Type B pancreatic cell (in vitro differentiated cells): ENCODE results near the gene MPDZ. TPM values are rescaled to one million over a fixed set of nuclear protein-coding genes. Genes with fewer than 3 reads are reported as not detected.

Experiments
- DNase-seq: peaks from one replicate; pipeline ENCODE4 v3.0.0; 2021; ENCODE audit warnings: mixed read lengths; ENCODE audit not compliant: unreplicated experiment; ENCODE audit errors: extremely low spot score
- H3K27ac Mint-ChIP-seq: 2 replicates; pipeline ENCODE4 v1.8.0; 2021; ENCODE audit warnings: mild to moderate bottlenecking, mixed read lengths
- H3K27me3 Mint-ChIP-seq: 2 replicates; pipeline ENCODE4 v1.8.0; 2021; ENCODE audit warnings: mixed read lengths
- H3K36me3 Mint-ChIP-seq: 2 replicates; pipeline ENCODE4 v1.8.0; 2021; ENCODE audit warnings: mixed read lengths
- H3K4me1 Mint-ChIP-seq: one replicate; pipeline ENCODE4 v1.8.0; 2021; ENCODE audit warnings: mixed read lengths; ENCODE audit not compliant: unreplicated experiment
- H3K4me3 Mint-ChIP-seq: 2 replicates; pipeline ENCODE4 v1.8.0; 2021; ENCODE audit warnings: mild to moderate bottlenecking, mixed read lengths
- H3K9me3 Mint-ChIP-seq: 2 replicates; pipeline ENCODE4 v1.8.0; 2021; ENCODE audit warnings: mixed read lengths
- total RNA-seq: library from RNA; stranded (reverse); gene quantifications from 2 replicates; pipeline ENCODE4 v1.2.1, GENCODE V29; 2021; ENCODE audit warnings: low replicate concordance
- TF ChIP-seq, protein P1 (sequence below): fragments of 200-600 bp; sonication (generic); conservative IDR thresholded peaks from 2 replicates; pipeline ENCODE4 v1.5.0; 2021; ENCODE audit warnings: antibody characterized with exemption, mild to moderate bottlenecking

The MPDZ gene
- total RNA-seq, 1 donor from 2014 or later: 53.0 TPM

DNA sequence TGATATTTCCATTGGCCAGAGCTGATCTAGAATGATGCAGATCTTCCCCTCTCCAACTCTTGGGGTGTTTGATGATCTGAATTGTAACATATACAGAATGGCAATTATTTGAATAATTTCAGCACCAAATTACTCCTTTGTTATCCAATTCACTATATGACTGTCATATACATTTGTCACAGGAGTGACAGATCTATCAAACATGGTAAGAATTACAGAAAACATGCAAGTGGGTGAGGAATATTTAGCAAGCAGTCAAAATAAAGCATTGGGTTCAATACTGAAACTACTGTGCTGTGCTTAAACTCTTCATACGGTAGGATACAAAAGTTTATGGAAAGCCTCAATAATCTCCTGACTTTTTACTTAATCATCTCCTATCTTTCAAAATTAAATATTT, 8.8 kb downstream of the MPDZ start:
- H3K27ac Mint-ChIP-seq: no peak overlapping the region
- TF ChIP-seq, protein P1, sequence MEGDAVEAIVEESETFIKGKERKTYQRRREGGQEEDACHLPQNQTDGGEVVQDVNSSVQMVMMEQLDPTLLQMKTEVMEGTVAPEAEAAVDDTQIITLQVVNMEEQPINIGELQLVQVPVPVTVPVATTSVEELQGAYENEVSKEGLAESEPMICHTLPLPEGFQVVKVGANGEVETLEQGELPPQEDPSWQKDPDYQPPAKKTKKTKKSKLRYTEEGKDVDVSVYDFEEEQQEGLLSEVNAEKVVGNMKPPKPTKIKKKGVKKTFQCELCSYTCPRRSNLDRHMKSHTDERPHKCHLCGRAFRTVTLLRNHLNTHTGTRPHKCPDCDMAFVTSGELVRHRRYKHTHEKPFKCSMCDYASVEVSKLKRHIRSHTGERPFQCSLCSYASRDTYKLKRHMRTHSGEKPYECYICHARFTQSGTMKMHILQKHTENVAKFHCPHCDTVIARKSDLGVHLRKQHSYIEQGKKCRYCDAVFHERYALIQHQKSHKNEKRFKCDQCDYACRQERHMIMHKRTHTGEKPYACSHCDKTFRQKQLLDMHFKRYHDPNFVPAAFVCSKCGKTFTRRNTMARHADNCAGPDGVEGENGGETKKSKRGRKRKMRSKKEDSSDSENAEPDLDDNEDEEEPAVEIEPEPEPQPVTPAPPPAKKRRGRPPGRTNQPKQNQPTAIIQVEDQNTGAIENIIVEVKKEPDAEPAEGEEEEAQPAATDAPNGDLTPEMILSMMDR: no peak
- peaks cover 57% of the 10 kb centered on the region for H3K4me1 Mint-ChIP-seq
- DNase-seq: no peak
- peaks cover 7% of the 10 kb centered on the region for H3K9me3 Mint-ChIP-seq
- H3K4me3 Mint-ChIP-seq: no peak overlapping the region
- peaks cover under 1% of the 10 kb centered on the region for H3K36me3 Mint-ChIP-seq
- H3K27me3 Mint-ChIP-seq: no peaks in the 10 kb centered on the region

DNA sequence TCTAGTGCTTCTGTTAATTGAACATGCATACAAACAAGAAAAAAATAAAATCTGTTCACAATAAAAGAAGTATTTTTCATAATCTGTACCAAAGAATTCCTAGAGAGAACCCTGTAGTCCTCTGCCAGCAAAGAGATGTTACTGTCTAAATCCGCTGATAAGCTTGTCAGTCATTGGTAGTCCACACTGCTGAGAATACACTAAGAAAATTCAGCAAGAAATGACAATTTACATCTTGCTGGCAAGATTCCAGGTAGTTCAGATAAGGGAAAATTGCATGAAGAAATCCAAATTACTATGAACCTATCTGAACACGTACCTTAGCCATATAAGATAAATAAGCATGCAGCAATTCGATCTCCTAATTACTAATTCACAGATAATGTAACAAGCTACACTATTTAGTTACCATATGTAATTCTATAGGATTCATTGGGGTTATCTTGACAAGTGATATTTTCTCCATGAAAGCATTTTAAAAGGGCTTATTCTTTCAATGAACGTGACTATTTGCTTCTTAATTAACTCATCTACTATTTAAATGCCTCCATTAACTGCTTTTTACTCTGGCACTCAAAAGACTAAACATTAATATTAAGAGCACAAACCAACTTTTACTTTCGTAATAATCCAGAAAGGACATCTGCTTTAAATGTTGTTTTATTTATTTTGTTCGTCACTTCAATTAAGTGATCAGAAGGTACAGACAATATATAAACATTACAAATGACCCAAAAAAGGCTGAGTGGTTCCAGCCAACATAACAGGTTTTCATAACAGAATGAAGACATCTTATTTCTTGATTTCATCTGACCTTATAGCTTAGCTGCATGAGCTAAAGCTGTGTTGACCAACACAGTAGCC, 9.7 kb downstream of the MPDZ start:
- H3K27me3 Mint-ChIP-seq: no peaks in the 10 kb centered on the region
- peaks cover 5% of the 10 kb centered on the region for H3K9me3 Mint-ChIP-seq
- H3K4me1 Mint-ChIP-seq: peaks cover 53% of the 10 kb centered on the region
- no peak overlapping the region for H3K27ac Mint-ChIP-seq
- TF ChIP-seq, protein P1: no peak
- no peak for DNase-seq
- H3K36me3 Mint-ChIP-seq: no peaks in the 10 kb centered on the region
- H3K4me3 Mint-ChIP-seq: no peak overlapping the region

DNA sequence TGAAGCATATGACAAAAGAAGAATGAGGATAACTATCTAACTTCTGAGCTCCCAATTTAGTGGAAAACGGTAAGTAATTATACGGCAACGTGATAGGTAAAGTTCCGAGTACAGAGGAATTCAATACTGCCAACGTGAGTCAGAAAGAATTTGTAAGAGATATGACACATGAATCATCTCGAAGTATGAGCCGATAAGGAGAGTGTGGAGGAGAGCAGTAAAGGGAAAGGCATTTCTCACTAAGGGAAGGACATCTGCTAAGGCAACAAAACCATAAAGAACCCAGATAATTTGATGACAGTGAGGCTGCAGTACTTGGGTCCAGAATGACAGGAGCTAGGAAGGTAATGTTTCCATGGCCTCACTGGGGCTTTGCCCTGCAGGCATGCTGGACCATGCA, 11.0 kb downstream of the MPDZ start:
- H3K4me1 Mint-ChIP-seq: peaks cover 52% of the 10 kb centered on the region
- H3K36me3 Mint-ChIP-seq: peaks cover 3% of the 10 kb centered on the region
- no peak for DNase-seq
- H3K27me3 Mint-ChIP-seq: no peaks in the 10 kb centered on the region
- TF ChIP-seq, protein P1: no peak
- H3K4me3 Mint-ChIP-seq: no peak overlapping the region
- H3K9me3 Mint-ChIP-seq: peaks cover 5% of the 10 kb centered on the region
- no peak overlapping the region for H3K27ac Mint-ChIP-seq

DNA sequence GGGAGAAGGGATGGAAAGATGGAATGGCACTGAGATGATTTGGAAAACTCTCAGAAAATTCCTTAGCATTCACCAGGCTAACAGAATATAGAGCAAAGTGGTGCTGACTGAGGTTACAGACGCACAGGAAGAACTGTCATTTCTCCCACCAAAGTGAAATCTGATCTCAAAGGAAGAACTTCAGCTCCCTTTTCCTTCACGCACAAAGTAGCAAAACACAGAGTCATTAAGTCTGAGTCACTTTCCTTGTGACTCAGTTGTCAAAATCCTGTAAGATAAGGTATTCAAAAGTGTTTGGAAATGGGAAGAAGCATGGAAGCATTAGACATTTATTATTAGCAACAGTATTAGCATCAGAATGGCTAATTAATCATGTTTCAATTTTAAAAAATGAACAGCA, 11.7 kb downstream of the MPDZ start:
- peaks cover 5% of the 10 kb centered on the region for H3K9me3 Mint-ChIP-seq
- TF ChIP-seq, protein P1: no peak
- peaks cover 52% of the 10 kb centered on the region for H3K4me1 Mint-ChIP-seq
- DNase-seq: no peak
- no peak overlapping the region for H3K4me3 Mint-ChIP-seq
- no peaks in the 10 kb centered on the region for H3K27me3 Mint-ChIP-seq
- no peak overlapping the region for H3K27ac Mint-ChIP-seq
- H3K36me3 Mint-ChIP-seq: peaks cover 3% of the 10 kb centered on the region

DNA sequence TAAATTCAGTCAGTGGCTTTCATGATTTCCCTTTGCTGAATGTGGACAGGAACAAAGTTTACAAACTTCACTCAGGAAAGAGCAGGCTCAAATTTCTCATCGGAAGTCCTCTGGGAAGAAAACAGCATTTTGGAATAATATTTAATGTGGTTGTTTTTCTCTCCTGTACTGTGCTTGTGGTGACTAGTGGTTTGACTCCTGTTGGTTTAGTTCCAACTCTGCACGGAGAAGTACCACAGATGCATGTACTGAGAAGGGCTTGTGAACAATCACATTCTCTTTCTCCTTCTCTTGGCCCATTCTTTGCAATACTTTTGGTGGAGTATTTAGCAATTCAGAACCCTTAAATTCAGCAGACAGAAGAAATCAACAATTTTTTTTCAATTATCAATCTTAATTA, 13.3 kb downstream of the MPDZ start:
- Mint-ChIP-seq H3K36me3 (peaks cover 7% of the 10 kb centered on the region), H3K9me3 (peaks cover 5% of the 10 kb centered on the region), H3K4me1 (peaks cover 46% of the 10 kb centered on the region), H3K4me3 (no peak overlapping the region), H3K27me3 (no peaks in the 10 kb centered on the region), H3K27ac (no peak overlapping the region)
- TF ChIP-seq, protein P1: no peak
- DNase-seq: no peak
